WTC11 (cell line): ENCODE measurements around the gene CHKA. TPM values are rescaled to one million over a fixed set of nuclear protein-coding genes. Genes with fewer than 3 reads are reported as not detected.

Experiments used
- ATAC-seq: fragments of 200-7000 bp; cut with Tn5 transposase; 2 replicates; pipeline ENCODE4 v1.10.0; 2021; ENCODE audit warnings: mild to moderate bottlenecking, moderate library complexity
- CTCF ChIA-PET: fragments of 300-600 bp; sonication (Branson Sonifier 250); formaldehyde crosslinking; loops from one replicate; lab custom pipeline; 2021; ENCODE audit warnings: antibody characterized with exemption; lab: Charles Lee
- POLR2A ChIA-PET: fragments of 350-600 bp; sonication (Branson Sonifier 250); formaldehyde crosslinking; loops from one replicate; lab custom pipeline; 2021; ENCODE audit warnings: antibody characterized with exemption; lab: Charles Lee
- DNase-seq: peaks from one replicate; pipeline ENCODE4 v3.0.0; 2021; ENCODE audit warnings: low spot score
- H3K27ac Mint-ChIP-seq: 2 replicates; pipeline ENCODE4 v1.8.0; 2021; ENCODE audit warnings: mixed read lengths
- H3K27me3 Mint-ChIP-seq: 2 replicates; pipeline ENCODE4 v1.8.0; 2021; ENCODE audit warnings: low read depth, mild to moderate bottlenecking, moderate library complexity, mixed read lengths
- H3K36me3 Mint-ChIP-seq: 2 replicates; pipeline ENCODE4 v1.8.0; 2021; ENCODE audit warnings: mixed read lengths
- H3K4me1 Mint-ChIP-seq: 2 replicates; pipeline ENCODE4 v1.8.0; 2022; ENCODE audit warnings: mixed read lengths
- H3K4me3 Mint-ChIP-seq: 2 replicates; pipeline ENCODE4 v1.8.0; 2021; ENCODE audit warnings: mild to moderate bottlenecking, moderate library complexity, mixed read lengths
- H3K9me3 Mint-ChIP-seq: 2 replicates; pipeline ENCODE4 v1.8.0; 2021; ENCODE audit warnings: mixed read lengths
- ATF1 ChIP-seq: sonication (generic); formaldehyde crosslinking; IDR thresholded peaks from 2 replicates; pipeline ENCODE4 v1.8.1; 2023; ENCODE audit warnings: mild to moderate bottlenecking, moderate library complexity, missing genetic modification reagents
- FOXP1 ChIP-seq: sonication (generic); formaldehyde crosslinking; IDR thresholded peaks from 2 replicates; pipeline ENCODE4 v1.8.0; 2022; ENCODE audit warnings: missing genetic modification reagents, mild to moderate bottlenecking, moderate library complexity, borderline replicate concordance
- NFATC4 ChIP-seq: fragments of 250-450 bp; sonication (Bioruptor Pico); IDR thresholded peaks from 2 replicates; pipeline ENCODE4 v1.9.0; 2021; ENCODE audit warnings: mild to moderate bottlenecking
- RELA ChIP-seq: sonication (generic); formaldehyde crosslinking; IDR thresholded peaks from 2 replicates; pipeline ENCODE4 v1.8.1; 2022; ENCODE audit warnings: missing genetic modification reagents, mild to moderate bottlenecking, borderline replicate concordance
- SMAD3 ChIP-seq: sonication (generic); formaldehyde crosslinking; IDR thresholded peaks from 2 replicates; pipeline ENCODE4 v1.8.0; 2022; ENCODE audit warnings: missing genetic modification reagents, mild to moderate bottlenecking, borderline replicate concordance
- ZNF423 ChIP-seq: fragments of 250-450 bp; sonication (Bioruptor Pico); IDR thresholded peaks from 2 replicates; pipeline ENCODE4 v2.1.2; 2022; ENCODE audit warnings: mild to moderate bottlenecking, moderate library complexity
- total RNA-seq: library from RNA; stranded (reverse); gene quantifications from 3 replicates; pipeline ENCODE4 v1.2.3, GENCODE V29; 2021
- TF ChIP-seq, protein P1 (sequence below): fragments of 250-450 bp; sonication (Bioruptor Pico); IDR thresholded peaks from 2 replicates; pipeline ENCODE4 v1.9.0; 2021; ENCODE audit warnings: mild to moderate bottlenecking
- TF ChIP-seq, protein P2 (sequence below): sonication (generic); formaldehyde crosslinking; IDR thresholded peaks from 2 replicates; pipeline ENCODE4 v1.8.0; 2022; ENCODE audit warnings: mild to moderate bottlenecking, missing genetic modification reagents
- TF ChIP-seq, protein P3 (sequence below): sonication (generic); formaldehyde crosslinking; IDR thresholded peaks from 2 replicates; pipeline ENCODE4 v1.8.0; 2023; ENCODE audit warnings: missing genetic modification reagents
- TF ChIP-seq, protein P4 (sequence below): fragments of 250-450 bp; sonication (Bioruptor Pico); IDR thresholded peaks from 2 replicates; pipeline ENCODE4 v1.8.0; 2021; ENCODE audit warnings: mild to moderate bottlenecking
- TF ChIP-seq, protein P5 (sequence below): sonication (generic); formaldehyde crosslinking; IDR thresholded peaks from 2 replicates; pipeline ENCODE4 v1.8.1; 2022; ENCODE audit warnings: missing genetic modification reagents, borderline replicate concordance
- TF ChIP-seq, protein P6 (sequence below): sonication (generic); formaldehyde crosslinking; IDR thresholded peaks from 2 replicates; pipeline ENCODE4 v1.8.1; 2022; ENCODE audit warnings: mild to moderate bottlenecking, missing genetic modification reagents, moderate library complexity, borderline replicate concordance
- TF ChIP-seq, protein P7 (sequence below): sonication (generic); formaldehyde crosslinking; IDR thresholded peaks from 2 replicates; pipeline ENCODE4 v1.8.0; 2022; ENCODE audit warnings: mild to moderate bottlenecking, missing genetic modification reagents

The CHKA gene
- total RNA-seq, 1 experiment from 2014 or later = 76.1 TPM

DNA sequence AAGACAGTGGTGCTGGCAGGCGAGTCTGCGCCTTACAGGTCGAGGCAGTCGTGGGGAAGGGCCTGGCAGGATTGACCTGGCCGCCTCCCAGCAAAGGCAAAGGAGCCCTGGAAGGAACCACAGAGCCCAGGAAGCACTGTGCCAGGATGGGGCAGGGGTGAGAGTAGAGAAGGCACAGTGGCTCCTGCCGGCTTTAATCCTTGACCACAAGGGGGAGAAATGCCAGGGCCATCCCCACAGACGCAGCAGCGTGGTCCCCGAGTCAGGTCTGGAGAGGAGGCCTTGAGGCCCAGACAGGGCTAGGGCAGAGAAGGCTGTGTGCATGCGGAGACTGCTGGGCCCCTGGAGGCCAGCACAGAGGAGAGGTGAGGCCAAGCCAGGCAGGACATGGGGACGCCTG, 100.6 kb downstream of the CHKA start (continued):
- TF ChIP-seq, protein P1, sequence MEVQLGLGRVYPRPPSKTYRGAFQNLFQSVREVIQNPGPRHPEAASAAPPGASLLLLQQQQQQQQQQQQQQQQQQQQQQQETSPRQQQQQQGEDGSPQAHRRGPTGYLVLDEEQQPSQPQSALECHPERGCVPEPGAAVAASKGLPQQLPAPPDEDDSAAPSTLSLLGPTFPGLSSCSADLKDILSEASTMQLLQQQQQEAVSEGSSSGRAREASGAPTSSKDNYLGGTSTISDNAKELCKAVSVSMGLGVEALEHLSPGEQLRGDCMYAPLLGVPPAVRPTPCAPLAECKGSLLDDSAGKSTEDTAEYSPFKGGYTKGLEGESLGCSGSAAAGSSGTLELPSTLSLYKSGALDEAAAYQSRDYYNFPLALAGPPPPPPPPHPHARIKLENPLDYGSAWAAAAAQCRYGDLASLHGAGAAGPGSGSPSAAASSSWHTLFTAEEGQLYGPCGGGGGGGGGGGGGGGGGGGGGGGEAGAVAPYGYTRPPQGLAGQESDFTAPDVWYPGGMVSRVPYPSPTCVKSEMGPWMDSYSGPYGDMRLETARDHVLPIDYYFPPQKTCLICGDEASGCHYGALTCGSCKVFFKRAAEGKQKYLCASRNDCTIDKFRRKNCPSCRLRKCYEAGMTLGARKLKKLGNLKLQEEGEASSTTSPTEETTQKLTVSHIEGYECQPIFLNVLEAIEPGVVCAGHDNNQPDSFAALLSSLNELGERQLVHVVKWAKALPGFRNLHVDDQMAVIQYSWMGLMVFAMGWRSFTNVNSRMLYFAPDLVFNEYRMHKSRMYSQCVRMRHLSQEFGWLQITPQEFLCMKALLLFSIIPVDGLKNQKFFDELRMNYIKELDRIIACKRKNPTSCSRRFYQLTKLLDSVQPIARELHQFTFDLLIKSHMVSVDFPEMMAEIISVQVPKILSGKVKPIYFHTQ = no peak
- TF ChIP-seq, protein P2, sequence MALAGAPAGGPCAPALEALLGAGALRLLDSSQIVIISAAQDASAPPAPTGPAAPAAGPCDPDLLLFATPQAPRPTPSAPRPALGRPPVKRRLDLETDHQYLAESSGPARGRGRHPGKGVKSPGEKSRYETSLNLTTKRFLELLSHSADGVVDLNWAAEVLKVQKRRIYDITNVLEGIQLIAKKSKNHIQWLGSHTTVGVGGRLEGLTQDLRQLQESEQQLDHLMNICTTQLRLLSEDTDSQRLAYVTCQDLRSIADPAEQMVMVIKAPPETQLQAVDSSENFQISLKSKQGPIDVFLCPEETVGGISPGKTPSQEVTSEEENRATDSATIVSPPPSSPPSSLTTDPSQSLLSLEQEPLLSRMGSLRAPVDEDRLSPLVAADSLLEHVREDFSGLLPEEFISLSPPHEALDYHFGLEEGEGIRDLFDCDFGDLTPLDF (CRISPR knock-in tag) = no peak

DNA sequence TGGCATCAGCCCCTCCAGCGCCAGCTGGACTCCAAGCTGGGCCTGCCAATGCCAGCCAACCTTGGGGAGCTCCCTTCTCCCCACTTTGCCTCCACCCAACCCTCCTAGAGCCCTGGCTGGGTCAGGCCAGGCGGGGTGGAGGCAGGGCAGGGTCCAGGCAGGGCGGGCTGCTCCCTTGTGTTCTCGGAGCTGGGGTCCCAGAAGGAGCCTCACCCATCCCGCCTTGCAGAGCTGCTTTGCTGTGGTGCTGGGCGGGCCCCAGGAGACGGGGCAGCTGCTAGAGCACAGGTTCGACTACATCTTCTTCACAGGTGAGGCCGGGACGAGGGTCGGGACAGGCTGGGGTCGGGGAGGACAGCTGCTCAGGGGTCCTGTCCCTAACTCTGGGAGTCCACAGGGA, 101.7 kb downstream of the CHKA start:
- Mint-ChIP-seq H3K4me1 (peaks cover 8% of the 10 kb centered on the region), H3K36me3 (no peaks in the 10 kb centered on the region), H3K27me3 (no peaks in the 10 kb centered on the region), H3K9me3 (no peaks in the 10 kb centered on the region), H3K4me3 (no peak overlapping the region), H3K27ac (no peak overlapping the region)
- TF ChIP-seq, protein P3, sequence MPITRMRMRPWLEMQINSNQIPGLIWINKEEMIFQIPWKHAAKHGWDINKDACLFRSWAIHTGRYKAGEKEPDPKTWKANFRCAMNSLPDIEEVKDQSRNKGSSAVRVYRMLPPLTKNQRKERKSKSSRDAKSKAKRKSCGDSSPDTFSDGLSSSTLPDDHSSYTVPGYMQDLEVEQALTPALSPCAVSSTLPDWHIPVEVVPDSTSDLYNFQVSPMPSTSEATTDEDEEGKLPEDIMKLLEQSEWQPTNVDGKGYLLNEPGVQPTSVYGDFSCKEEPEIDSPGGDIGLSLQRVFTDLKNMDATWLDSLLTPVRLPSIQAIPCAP (CRISPR knock-in tag) = no peak
- TF ChIP-seq NFATC4 (CRISPR knock-in tag) = no peak
- no peak for TF ChIP-seq ZNF423 (CRISPR knock-in tag)
- TF ChIP-seq, protein P4, sequence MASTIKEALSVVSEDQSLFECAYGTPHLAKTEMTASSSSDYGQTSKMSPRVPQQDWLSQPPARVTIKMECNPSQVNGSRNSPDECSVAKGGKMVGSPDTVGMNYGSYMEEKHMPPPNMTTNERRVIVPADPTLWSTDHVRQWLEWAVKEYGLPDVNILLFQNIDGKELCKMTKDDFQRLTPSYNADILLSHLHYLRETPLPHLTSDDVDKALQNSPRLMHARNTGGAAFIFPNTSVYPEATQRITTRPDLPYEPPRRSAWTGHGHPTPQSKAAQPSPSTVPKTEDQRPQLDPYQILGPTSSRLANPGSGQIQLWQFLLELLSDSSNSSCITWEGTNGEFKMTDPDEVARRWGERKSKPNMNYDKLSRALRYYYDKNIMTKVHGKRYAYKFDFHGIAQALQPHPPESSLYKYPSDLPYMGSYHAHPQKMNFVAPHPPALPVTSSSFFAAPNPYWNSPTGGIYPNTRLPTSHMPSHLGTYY (CRISPR knock-in tag) = no peak
- TF ChIP-seq, protein P5, sequence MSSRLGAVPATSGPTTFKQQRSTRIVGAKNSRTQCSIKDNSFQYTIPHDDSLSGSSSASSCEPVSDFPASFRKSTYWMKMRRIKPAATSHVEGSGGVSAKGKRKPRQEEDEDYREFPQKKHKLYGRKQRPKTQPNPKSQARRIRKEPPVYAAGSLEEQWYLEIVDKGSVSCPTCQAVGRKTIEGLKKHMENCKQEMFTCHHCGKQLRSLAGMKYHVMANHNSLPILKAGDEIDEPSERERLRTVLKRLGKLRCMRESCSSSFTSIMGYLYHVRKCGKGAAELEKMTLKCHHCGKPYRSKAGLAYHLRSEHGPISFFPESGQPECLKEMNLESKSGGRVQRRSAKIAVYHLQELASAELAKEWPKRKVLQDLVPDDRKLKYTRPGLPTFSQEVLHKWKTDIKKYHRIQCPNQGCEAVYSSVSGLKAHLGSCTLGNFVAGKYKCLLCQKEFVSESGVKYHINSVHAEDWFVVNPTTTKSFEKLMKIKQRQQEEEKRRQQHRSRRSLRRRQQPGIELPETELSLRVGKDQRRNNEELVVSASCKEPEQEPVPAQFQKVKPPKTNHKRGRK (CRISPR knock-in tag) = no peak
- TF ChIP-seq, protein P6, sequence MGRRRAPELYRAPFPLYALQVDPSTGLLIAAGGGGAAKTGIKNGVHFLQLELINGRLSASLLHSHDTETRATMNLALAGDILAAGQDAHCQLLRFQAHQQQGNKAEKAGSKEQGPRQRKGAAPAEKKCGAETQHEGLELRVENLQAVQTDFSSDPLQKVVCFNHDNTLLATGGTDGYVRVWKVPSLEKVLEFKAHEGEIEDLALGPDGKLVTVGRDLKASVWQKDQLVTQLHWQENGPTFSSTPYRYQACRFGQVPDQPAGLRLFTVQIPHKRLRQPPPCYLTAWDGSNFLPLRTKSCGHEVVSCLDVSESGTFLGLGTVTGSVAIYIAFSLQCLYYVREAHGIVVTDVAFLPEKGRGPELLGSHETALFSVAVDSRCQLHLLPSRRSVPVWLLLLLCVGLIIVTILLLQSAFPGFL = no peak
- TF ChIP-seq FOXP1 = no peak
- TF ChIP-seq SMAD3 (CRISPR knock-in tag) = no peak
- TF ChIP-seq RELA (CRISPR knock-in tag) = no peak
- TF ChIP-seq, protein P7, sequence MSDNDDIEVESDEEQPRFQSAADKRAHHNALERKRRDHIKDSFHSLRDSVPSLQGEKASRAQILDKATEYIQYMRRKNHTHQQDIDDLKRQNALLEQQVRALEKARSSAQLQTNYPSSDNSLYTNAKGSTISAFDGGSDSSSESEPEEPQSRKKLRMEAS (CRISPR knock-in tag) = no peak
- TF ChIP-seq, protein P2 (CRISPR knock-in tag) = no peak
- TF ChIP-seq ATF1 (CRISPR knock-in tag) = no peak
- POLR2A ChIA-PET = no interaction called here
- no peak for DNase-seq
- no peak for ATAC-seq
- CTCF ChIA-PET = interaction anchor here (1.0 to 1.9 kb wide), 3 partner anchors 9 to 190 kb away, joined by 3 to 6 read pairs (median 4); partner anchors contain the start of gene ALDH3B1
